ENCODE results near the gene FBXL4.
A peak's percentile ranks its signal among the peaks of the same experiment; 100 is the strongest.
"Not testable (repeated sequence)": the region's sequence is repeated elsewhere in the genome, so short reads cannot be mapped to it uniquely, and the experiment has no call there.

Gene FBXL4

GRCh38 chr6:98945311-98946115, 2.2 kb downstream of the FBXL4 start:
- DNase-seq, result no peak

DNA sequence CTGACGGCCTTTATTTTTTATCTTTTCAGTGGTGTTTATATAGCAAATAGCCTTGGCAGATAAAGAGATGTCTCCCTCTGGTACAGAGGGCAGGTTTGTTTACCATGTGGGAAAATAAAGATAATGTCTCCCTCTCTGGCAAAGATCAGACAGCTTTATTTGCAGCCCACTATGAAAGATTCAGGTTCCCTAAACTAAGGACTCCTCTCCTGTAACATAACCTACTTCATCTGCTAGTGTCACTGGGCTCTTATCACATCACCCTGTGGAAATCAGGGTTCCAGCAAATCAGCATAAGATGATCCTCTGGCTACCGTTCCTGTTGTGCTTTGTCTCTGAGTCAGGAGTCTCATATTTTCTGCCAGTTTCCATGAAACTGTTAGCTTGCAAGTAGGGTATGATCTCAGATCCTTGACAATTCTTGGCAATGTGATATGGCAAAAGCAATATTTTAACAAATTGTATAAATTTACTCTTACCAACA, 3.1 kb downstream of the FBXL4 start:
- DNase-seq, result no peak

DNA sequence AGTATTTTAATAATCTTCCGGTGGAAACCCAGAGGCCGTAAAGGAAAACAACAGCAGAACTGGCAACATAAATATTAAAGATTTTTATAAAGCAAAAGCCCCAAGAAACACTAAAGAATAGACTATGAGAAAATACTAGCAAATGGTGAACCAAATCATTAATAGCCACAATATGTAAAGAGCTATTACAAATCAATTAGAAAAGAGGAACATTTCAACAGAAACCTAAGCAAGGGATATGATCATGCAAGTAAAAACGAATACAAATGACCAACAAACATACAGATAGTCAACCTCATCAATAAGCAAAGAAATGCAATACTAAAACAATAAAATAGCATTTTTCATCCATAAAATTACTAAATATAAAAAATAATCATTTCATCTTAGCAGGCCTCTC, 3.6 kb downstream of the FBXL4 start:
- DNase-seq, result no peak

DNA sequence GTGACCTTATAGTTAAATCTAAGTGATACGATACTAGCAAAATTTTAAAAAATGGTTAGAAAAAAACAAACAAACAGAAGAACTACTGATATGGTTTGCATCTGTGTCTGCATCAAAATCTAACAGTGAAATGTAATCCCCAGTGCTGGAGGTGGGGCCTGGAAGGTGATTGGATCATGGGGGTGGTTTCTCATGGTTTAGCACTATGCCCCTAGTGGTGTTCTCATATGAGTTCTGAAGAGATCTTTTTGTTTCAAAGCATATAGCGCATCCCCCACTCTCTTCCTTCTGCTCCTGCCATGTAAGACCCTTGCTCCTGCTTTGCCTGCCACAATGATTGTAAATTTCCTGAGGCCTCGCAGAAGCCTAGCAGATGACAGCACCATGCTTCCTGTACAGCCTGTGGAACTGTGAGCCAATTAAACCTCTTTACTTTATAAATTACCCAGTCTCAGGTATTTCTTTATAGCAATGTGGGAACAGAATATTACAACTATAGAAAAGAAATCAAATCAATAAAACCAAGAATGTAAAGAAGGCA, 5.4 kb downstream of the FBXL4 start:
- DNase-seq, result no peak

DNA sequence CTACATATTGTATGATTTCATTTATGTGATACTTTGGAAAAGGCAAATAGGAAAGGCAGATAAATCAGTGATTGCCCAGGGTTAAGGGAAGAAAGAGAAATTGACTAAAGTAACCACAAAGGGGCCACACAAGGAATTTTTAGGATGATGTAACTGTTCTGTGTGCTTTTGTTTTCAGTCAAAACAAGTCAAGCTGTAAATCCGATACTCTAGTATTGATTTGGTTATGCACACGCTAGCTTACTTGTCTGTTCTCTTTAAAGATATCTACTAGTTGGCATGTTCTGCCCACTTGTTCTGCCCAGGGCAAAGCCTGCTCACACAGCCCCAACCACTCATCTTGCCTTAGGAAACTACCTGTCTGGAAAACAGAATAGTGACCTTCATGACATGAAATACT, 6.4 kb downstream of the FBXL4 start:
- DNase-seq, result no peak

DNA sequence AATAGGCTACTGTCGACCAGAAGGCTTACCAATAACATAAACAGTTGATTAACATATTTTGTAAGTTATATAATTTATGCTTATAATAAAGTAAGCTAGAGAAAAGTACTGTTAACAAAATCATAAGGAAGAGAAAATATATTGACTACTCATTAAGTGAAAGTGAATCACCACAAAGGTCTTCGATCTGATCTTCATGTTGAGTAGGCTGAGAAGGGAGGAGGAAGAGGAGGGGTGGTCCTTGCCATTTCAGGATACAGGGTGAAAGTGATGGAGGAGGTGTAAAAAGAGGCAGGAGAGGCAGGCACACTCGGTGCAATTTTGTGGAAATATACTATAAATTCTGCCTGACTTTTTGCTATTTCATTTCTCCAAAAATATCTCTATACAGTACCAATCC, 10.4 kb downstream of the FBXL4 start:
- no peak for DNase-seq

DNA sequence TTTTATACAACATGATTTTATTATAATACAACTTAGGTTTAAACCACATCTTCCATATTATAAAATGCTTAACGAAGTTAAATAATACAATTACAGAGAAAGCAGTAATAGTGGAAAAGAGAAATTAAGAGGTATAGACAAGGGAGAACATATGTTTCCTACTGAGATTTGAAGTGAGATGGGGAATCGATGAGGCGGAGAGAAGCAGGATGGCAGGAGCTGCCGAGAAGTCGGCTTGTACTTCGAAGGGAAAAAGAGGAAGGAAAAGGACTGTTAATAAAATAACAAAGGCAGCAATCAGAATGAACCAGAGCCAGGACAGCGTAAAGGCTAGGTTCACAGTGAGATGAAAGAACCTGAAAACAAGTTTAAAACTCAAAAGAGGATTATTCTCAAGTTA, 15.4 kb downstream of the FBXL4 start:
- DNase-seq, result no peak

GRCh38 chr6:98931696-98932095, 16.1 kb downstream of the FBXL4 start:
- DNase-seq, result no peak

DNA sequence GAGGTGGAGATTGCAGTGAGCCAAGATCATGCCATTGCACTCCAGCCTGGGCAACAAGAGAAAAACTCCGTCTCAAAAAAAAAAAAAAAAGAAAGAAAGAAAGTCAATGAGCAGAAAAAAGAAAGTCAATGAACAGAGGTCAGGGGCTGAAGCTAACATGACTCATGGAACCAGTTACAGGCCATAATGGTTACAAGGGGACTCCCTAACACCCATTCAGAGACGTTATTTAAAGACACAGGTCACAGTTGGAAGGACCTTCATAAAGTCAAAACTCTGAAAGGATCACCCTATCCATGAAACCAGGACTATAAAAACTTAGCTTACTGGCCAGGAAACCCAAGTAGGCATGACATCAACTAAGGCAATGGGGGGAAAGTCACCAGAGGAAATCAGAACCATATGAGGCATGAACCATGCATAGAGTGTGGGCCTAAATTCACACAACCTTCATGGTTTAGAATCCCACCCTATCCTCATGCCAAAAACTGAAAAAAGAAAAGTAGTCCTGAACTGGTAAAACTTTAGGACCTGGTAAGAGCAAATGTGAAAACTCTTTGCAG, 18.2 kb downstream of the FBXL4 start:
- no peak for DNase-seq

- DNase-seq, result no peak
Observed at GRCh38 chr6:98928688-98929087, 19.1 kb downstream of the FBXL4 start.

DNA sequence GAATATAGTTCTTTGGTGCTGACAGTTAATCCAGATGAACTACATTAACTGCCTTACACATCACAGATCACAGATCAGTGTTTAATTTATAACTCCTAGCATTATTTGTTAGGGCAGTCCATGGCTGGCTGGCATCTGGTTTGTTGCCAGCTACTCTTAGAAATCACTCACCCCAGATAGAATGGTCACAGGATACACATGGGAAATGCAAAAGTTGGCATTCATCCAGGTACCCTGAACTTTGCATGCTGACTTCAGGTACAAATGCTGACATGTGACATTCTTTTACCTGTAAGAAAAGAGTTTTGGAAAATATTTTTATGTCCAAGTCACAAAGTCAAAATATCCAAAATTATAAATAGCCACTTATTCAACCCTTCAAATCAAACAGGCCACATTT, 20.2 kb downstream of the FBXL4 start:
- DNase-seq, result no peak

- no peak for DNase-seq
Observed at GRCh38 chr6:98925831-98926230, 21.9 kb downstream of the FBXL4 start.

GRCh38 chr6:98924647-98925046, 23.1 kb downstream of the FBXL4 start:
- no peak for DNase-seq

- DNase-seq, result no peak
Observed at GRCh38 chr6:98920904-98921431, 26.8 kb downstream of the FBXL4 start.

DNA sequence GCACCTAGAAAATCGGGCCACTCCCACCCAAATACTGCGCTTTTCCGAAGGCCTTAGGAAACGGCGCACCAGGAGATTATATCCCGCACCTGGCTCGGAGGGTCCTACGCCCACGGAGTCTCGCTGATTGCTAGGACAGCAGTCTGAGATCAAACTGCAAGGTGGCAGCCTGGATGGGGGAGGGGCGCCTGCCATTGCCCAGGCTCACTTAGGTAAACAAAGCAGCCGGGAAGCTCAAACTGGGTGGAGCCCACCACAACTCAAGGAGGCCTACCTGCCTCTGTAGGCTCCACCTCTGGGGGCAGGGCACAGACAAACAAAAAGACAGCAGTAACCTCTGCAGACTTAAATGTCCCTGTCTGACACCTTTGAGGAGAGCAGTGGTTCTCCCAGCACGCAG, 36.8 kb downstream of the FBXL4 start:
- not testable (repeated sequence) for DNase-seq

- DNase-seq, result no peak
Observed at GRCh38 chr6:98909236-98909635, 38.5 kb downstream of the FBXL4 start.

DNA sequence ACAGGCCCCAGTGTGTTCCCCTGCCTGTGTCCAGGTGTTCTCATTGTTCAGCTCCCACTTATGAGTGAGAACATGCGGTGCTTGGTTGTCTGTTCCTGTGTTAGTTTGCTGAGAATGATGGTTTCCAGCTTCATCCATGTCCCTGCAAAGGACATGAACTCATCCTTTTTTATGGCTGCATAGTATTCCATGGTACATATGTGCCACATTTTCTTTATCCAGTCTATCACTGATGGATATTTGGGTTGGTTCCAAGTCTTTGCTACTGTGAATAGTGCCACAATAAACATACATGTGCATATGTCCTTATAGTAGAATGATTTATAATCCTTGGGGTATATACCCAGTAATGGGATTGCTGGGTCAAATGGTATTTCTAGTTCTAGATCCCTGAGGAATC, 41.4 kb downstream of the FBXL4 start:
- not testable (repeated sequence) for DNase-seq

GRCh38 chr6:98905759-98906158, 42.0 kb downstream of the FBXL4 start:
- DNase-seq, result no peak

DNA sequence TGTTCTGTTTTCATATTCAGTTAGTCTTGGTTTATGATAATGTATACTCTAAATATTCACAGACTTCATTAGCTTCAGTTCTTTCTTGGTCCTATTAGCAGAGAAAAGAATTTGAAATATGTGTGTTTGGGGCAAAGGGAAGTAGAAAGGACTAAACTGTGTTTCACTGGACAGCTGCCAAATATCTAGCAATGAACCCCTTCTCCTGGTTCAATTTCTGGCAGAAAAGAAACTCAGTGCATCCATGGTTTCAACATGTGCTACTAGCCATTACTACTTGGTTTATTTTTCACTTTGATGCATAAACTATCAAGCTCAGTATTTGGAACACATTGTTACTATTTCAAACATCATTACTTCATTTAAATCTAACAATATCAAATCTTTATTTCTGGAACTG, 43.6 kb downstream of the FBXL4 start:
- no peak for DNase-seq

- no peak for DNase-seq
Observed at GRCh38 chr6:98900706-98901105, 47.0 kb downstream of the FBXL4 start.

- DNase-seq, result no peak
Observed at GRCh38 chr6:98894810-98895209, 52.9 kb downstream of the FBXL4 start.

GRCh38 chr6:98887650-98888049, 60.1 kb downstream of the FBXL4 start:
- no peak for DNase-seq

DNA sequence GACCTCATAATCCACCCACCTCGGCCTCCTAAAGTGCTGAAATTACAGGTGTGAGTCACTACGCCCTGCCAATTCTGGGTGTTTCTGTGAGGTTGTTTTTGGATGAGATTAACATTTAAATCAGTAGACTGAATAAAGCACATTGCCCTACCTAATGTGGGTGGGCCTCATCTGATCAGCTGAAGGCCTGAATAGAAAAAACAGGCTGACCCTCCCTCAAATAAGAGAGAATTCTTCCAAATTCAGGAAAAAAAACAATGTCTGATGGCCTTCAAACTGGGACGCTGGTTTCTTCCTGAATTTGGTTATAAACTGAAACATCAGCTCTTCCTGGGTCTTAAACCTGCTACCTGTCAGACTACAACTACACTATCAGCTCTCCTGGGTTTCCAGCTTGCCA, 62.4 kb downstream of the FBXL4 start:
- no peak for DNase-seq

- DNase-seq, result peak in 1 of 5 donors; percentile 10
Observed at GRCh38 chr6:98880486-98880885, 67.3 kb downstream of the FBXL4 start.
